GM23338 (cell line): ENCODE data around the gene GBP6. TPM values are rescaled to one million over a fixed set of nuclear protein-coding genes. Genes with fewer than 3 reads are reported as not detected.

ENCODE experiments used
- ATAC-seq: fragments of 200-7000 bp; cut with Tn5 transposase; 3 replicates; pipeline ENCODE4 v1.9.1; 2020
- DNase-seq: peaks from one replicate; pipeline ENCODE4 v3.0.0-alpha.2; 2015; ENCODE audit warnings: low spot score
- H2AFZ ChIP-seq: fragments of 200-600 bp; sonication (generic); 2 replicates; pipeline ENCODE4 v1.8.0; 2016; ENCODE audit warnings: antibody characterized with exemption, mild to moderate bottlenecking, moderate library complexity
- H3F3A ChIP-seq: fragments of 200-600 bp; sonication (generic); replicated peaks from 2 replicates; pipeline ENCODE4 v1.8.0; 2017; ENCODE audit warnings: antibody characterized with exemption, mixed run types, low read depth
- H3K27ac ChIP-seq: fragments of 200-600 bp; sonication (generic); 2 replicates; pipeline ENCODE4 v1.6.1; 2016; ENCODE audit warnings: low read depth
- H3K27me3 ChIP-seq: fragments of 200-600 bp; sonication (generic); 2 replicates; pipeline ENCODE4 v1.8.0; 2016; ENCODE audit warnings: mild to moderate bottlenecking, mixed run types, moderate library complexity; ENCODE audit not compliant: insufficient read depth
- H3K36me3 ChIP-seq: fragments of 200-600 bp; sonication (generic); 2 replicates; pipeline ENCODE4 v1.8.0; 2016; ENCODE audit warnings: mild to moderate bottlenecking; ENCODE audit not compliant: insufficient read depth
- H3K4me1 ChIP-seq: fragments of 200-600 bp; sonication (generic); 2 replicates; pipeline ENCODE4 v1.8.0; 2016; ENCODE audit warnings: mild to moderate bottlenecking, moderate library complexity; ENCODE audit not compliant: insufficient read depth
- H3K4me2 ChIP-seq: fragments of 200-600 bp; sonication (generic); 2 replicates; pipeline ENCODE4 v1.7.1; 2017; ENCODE audit warnings: mixed run types
- H3K4me3 ChIP-seq: fragments of 200-600 bp; sonication (generic); 2 replicates; pipeline ENCODE4 v1.6.1; 2016; ENCODE audit warnings: mixed run types
- H3K79me2 ChIP-seq: fragments of 200-600 bp; sonication (generic); replicated peaks from 2 replicates; pipeline ENCODE4 v1.8.0; 2017; ENCODE audit warnings: mild to moderate bottlenecking; ENCODE audit not compliant: insufficient read depth
- H3K9me2 ChIP-seq: fragments of 200-600 bp; sonication (generic); 2 replicates; pipeline ENCODE4 v1.8.0; 2017; ENCODE audit not compliant: insufficient read depth
- H4K20me1 ChIP-seq: fragments of 200-600 bp; sonication (generic); replicated peaks from 2 replicates; pipeline ENCODE4 v1.8.0; 2017; ENCODE audit warnings: mild to moderate bottlenecking; ENCODE audit not compliant: insufficient read depth
- H3K27ac Mint-ChIP-seq: 2 replicates; pipeline ENCODE4 v1.8.0; 2020; ENCODE audit warnings: inconsistent platforms, mild to moderate bottlenecking, moderate library complexity, mixed read lengths
- H3K27me3 Mint-ChIP-seq: 3 replicates; pipeline ENCODE4 v1.8.0; 2022; ENCODE audit warnings: low read depth, mild to moderate bottlenecking, moderate library complexity, mixed read lengths, inconsistent platforms; ENCODE audit not compliant: insufficient read depth, poor library complexity
- H3K36me3 Mint-ChIP-seq: 3 replicates; pipeline ENCODE4 v1.8.0; 2021; ENCODE audit warnings: low read depth, mild to moderate bottlenecking, inconsistent platforms, moderate library complexity, mixed read lengths
- H3K4me1 Mint-ChIP-seq: 3 replicates; pipeline ENCODE4 v1.8.0; 2020; ENCODE audit warnings: mild to moderate bottlenecking, inconsistent platforms, mixed read lengths
- H3K4me3 Mint-ChIP-seq: 3 replicates; pipeline ENCODE4 v1.8.0; 2021; ENCODE audit warnings: moderate library complexity, mild to moderate bottlenecking, inconsistent platforms, mixed read lengths
- H3K9me3 Mint-ChIP-seq: 3 replicates; pipeline ENCODE4 v1.8.0; 2020; ENCODE audit warnings: moderate library complexity, mild to moderate bottlenecking, inconsistent platforms, mixed read lengths
- STAT1 ChIP-seq: IDR thresholded peaks from one replicate; pipeline ENCODE4 v1.6.1; 2016; ENCODE audit warnings: antibody characterized with exemption; ENCODE audit not compliant: unreplicated experiment
- ZNF331 ChIP-seq: fragments of 250-450 bp; sonication (Bioruptor Pico); IDR thresholded peaks from 2 replicates; pipeline ENCODE4 v1.5.0; 2020; ENCODE audit warnings: low read depth, mild to moderate bottlenecking, moderate library complexity
- polyA plus RNA-seq: library from polyadenylated mRNA; unstranded; fragments of >200 nt; fragmentation: Nextera tagmentation; extraction: Ambion mirVana; gene quantifications from 2 replicates; pipeline ENCODE4 v1.2.1, GENCODE V29; 2016
- total RNA-seq: library from RNA; depleted of rRNA; stranded (reverse); fragments of >200 nt; shearing (Covaris generic); gene quantifications from 2 replicates; pipeline ENCODE4 v1.2.3, GENCODE V29; 2014
- TF ChIP-seq, protein P1 (sequence below), 2 experiments: fragments of 200-600 bp in 1 of 2; sonication (generic) in 1 of 2; conservative IDR thresholded peaks; 2 replicates each; pipeline versions ENCODE4 v1.5.1 to v1.6.1; 2016 to 2017; ENCODE audit warnings: antibody characterized with exemption in 2 of 2, low read depth in 2 of 2, mild to moderate bottlenecking in 2 of 2, moderate library complexity in 1 of 2
- TF ChIP-seq, protein P2 (sequence below): fragments of 250-450 bp; sonication (Bioruptor Pico); IDR thresholded peaks from 2 replicates; pipeline ENCODE4 v1.5.0; 2020; ENCODE audit warnings: mild to moderate bottlenecking, moderate library complexity

The GBP6 gene
- total and polyA plus RNA-seq, 2 experiments from 2014 or later, result not detected

DNA sequence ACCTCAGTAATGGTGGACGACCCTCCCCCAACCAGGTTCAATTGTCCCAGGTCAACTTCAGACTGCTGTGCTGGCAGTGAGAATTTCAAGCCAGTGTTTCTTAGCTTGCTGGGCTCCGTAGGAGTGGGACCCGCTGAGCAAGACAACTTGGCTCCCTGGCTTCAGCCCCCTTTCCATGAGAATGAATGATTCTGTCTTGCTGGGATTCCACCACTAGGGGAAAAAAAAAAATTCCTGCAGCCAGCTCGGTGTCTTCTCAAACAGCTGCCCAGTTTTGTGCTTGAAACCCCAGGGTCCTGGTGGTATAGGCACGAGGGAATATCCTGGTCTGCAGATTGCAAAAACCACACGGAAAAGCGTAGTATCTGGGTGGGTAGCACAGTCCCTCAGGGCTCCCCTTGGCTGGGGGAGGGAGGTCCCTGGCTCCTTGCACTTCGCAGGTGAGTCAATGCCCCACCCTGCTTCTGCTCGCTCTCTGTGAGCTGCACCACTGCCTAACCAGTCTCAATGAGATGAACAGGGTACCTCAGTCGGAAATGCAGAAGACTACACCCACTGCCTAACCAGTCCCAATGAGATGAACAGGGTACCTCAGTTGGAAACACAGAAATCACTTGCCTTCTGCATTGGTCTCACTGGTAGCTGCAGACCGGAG, 41.5 kb downstream of the GBP6 start:
- TF ChIP-seq, protein P1, sequence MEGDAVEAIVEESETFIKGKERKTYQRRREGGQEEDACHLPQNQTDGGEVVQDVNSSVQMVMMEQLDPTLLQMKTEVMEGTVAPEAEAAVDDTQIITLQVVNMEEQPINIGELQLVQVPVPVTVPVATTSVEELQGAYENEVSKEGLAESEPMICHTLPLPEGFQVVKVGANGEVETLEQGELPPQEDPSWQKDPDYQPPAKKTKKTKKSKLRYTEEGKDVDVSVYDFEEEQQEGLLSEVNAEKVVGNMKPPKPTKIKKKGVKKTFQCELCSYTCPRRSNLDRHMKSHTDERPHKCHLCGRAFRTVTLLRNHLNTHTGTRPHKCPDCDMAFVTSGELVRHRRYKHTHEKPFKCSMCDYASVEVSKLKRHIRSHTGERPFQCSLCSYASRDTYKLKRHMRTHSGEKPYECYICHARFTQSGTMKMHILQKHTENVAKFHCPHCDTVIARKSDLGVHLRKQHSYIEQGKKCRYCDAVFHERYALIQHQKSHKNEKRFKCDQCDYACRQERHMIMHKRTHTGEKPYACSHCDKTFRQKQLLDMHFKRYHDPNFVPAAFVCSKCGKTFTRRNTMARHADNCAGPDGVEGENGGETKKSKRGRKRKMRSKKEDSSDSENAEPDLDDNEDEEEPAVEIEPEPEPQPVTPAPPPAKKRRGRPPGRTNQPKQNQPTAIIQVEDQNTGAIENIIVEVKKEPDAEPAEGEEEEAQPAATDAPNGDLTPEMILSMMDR (conservative IDR thresholded peaks at IDR 0.05; ENCODE audit: low read depth in 2 of 2), result peak; percentile 22 to 55; a peak in 3 of 4 replicates
- TF ChIP-seq, protein P2, sequence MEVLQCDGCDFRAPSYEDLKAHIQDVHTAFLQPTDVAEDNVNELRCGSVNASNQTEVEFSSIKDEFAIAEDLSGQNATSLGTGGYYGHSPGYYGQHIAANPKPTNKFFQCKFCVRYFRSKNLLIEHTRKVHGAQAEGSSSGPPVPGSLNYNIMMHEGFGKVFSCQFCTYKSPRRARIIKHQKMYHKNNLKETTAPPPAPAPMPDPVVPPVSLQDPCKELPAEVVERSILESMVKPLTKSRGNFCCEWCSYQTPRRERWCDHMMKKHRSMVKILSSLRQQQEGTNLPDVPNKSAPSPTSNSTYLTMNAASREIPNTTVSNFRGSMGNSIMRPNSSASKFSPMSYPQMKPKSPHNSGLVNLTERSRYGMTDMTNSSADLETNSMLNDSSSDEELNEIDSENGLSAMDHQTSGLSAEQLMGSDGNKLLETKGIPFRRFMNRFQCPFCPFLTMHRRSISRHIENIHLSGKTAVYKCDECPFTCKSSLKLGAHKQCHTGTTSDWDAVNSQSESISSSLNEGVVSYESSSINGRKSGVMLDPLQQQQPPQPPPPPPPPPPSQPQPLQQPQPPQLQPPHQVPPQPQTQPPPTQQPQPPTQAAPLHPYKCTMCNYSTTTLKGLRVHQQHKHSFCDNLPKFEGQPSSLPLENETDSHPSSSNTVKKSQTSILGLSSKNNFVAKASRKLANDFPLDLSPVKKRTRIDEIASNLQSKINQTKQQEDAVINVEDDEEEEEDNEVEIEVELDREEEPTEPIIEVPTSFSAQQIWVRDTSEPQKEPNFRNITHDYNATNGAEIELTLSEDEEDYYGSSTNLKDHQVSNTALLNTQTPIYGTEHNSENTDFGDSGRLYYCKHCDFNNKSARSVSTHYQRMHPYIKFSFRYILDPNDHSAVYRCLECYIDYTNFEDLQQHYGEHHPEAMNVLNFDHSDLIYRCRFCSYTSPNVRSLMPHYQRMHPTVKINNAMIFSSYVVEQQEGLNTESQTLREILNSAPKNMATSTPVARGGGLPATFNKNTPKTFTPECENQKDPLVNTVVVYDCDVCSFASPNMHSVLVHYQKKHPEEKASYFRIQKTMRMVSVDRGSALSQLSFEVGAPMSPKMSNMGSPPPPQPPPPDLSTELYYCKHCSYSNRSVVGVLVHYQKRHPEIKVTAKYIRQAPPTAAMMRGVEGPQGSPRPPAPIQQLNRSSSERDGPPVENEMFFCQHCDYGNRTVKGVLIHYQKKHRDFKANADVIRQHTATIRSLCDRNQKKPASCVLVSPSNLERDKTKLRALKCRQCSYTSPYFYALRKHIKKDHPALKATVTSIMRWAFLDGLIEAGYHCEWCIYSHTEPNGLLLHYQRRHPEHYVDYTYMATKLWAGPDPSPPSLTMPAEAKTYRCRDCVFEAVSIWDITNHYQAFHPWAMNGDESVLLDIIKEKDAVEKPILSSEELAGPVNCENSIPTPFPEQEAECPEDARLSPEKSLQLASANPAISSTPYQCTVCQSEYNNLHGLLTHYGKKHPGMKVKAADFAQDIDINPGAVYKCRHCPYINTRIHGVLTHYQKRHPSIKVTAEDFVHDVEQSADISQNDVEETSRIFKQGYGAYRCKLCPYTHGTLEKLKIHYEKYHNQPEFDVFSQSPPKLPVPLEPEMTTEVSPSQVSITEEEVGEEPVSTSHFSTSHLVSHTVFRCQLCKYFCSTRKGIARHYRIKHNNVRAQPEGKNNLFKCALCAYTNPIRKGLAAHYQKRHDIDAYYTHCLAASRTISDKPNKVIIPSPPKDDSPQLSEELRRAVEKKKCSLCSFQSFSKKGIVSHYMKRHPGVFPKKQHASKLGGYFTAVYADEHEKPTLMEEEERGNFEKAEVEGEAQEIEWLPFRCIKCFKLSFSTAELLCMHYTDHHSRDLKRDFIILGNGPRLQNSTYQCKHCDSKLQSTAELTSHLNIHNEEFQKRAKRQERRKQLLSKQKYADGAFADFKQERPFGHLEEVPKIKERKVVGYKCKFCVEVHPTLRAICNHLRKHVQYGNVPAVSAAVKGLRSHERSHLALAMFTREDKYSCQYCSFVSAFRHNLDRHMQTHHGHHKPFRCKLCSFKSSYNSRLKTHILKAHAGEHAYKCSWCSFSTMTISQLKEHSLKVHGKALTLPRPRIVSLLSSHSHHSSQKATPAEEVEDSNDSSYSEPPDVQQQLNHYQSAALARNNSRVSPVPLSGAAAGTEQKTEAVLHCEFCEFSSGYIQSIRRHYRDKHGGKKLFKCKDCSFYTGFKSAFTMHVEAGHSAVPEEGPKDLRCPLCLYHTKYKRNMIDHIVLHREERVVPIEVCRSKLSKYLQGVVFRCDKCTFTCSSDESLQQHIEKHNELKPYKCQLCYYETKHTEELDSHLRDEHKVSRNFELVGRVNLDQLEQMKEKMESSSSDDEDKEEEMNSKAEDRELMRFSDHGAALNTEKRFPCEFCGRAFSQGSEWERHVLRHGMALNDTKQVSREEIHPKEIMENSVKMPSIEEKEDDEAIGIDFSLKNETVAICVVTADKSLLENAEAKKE (CRISPR knock-in tag), result no peak; the same call in 1 of the 2 replicates
- no peak overlapping the region for H3K27ac Mint-ChIP-seq
- H3K9me3 Mint-ChIP-seq, result no peaks in the 10 kb centered on the region
- Histone ChIP-seq H3K79me2 (no peaks in the 10 kb centered on the region), H3K4me1 (no peaks in the 10 kb centered on the region), H3K36me3 (no peaks in the 10 kb centered on the region), H3K9me2 (no peaks in the 10 kb centered on the region), H3K27ac (no peak overlapping the region), H3K4me2 (no peak overlapping the region), H3K4me3 (no peak overlapping the region), H2AFZ (peak overlapping the region; percentile 90), H3K27me3 (no peaks in the 10 kb centered on the region), H4K20me1 (no peaks in the 10 kb centered on the region), H3F3A (no peaks in the 10 kb centered on the region)
- peak; percentile 65 for DNase-seq
- peaks cover 5% of the 10 kb centered on the region for H3K27me3 Mint-ChIP-seq
- H3K36me3 Mint-ChIP-seq, result no peaks in the 10 kb centered on the region
- H3K4me1 Mint-ChIP-seq, result peaks cover 4% of the 10 kb centered on the region; the same call in 2 of the 3 replicates
- H3K4me3 Mint-ChIP-seq, result no peak overlapping the region
- peak; percentile 88 for ATAC-seq

DNA sequence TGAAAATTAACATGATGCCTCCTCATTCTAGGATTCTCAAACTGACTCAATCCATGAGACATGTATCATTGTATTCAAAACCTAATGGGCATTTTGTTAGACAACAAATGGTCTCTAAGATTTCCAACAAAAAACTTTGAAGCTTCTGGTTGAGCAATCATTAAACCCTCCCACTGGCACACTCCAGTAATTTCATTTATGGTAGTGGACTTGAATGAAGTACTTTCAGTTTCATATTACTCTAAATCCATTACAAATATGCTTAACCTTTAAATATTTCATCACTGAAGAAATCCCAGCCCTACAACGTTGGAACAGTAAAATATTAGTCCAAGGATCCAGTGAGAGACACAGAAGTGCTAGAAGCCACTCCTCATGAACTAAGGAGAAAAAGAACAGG, 43.5 kb downstream of the GBP6 start:
- Mint-ChIP-seq H3K4me1 (peaks cover 4% of the 10 kb centered on the region; the same call in 2 of the 3 replicates), H3K9me3 (no peaks in the 10 kb centered on the region), H3K4me3 (no peak overlapping the region), H3K36me3 (no peaks in the 10 kb centered on the region), H3K27ac (no peak overlapping the region), H3K27me3 (peaks cover 5% of the 10 kb centered on the region)
- Histone ChIP-seq H3K9me2 (no peaks in the 10 kb centered on the region), H3K4me3 (no peak overlapping the region), H2AFZ (no peak overlapping the region), H3K4me2 (no peak overlapping the region), H3F3A (no peaks in the 10 kb centered on the region), H3K27me3 (no peaks in the 10 kb centered on the region), H3K4me1 (no peaks in the 10 kb centered on the region), H3K27ac (no peak overlapping the region), H4K20me1 (no peaks in the 10 kb centered on the region), H3K79me2 (no peaks in the 10 kb centered on the region), H3K36me3 (no peaks in the 10 kb centered on the region)
- no peak for DNase-seq
- ATAC-seq, result no peak
- TF ChIP-seq ZNF331 (CRISPR knock-in tag), result no peak
- no peak for TF ChIP-seq STAT1
